Liver (tissue), 3 donors: ENCODE data around the gene TMEM131.

Experiments used
- GABPA ChIP-seq, 2 donors: IDR thresholded peaks in 1 of 2; conservative IDR thresholded peaks in 1 of 2; 2 replicates each; pipeline ENCODE4 v1.6.1; 2016; ENCODE audit warnings: antibody characterized with exemption in 2 of 2, mild to moderate bottlenecking in 1 of 2, moderate library complexity in 1 of 2
- JUND ChIP-seq, 2 donors: IDR thresholded peaks; 2 replicates each; pipeline ENCODE4 v1.6.1; 2016; ENCODE audit warnings: antibody characterized with exemption in 2 of 2
- RAD21 ChIP-seq, 2 donors: IDR thresholded peaks; 2 replicates each; pipeline ENCODE4 v1.6.1; 2016; ENCODE audit warnings: antibody characterized with exemption in 2 of 2, mild to moderate bottlenecking in 2 of 2
- TAF1 ChIP-seq: conservative IDR thresholded peaks from 2 replicates; pipeline ENCODE4 v1.6.1; 2016; ENCODE audit warnings: antibody characterized with exemption, mild to moderate bottlenecking
- YY1 ChIP-seq: IDR thresholded peaks from 2 replicates; pipeline ENCODE4 v1.6.1; 2016; ENCODE audit warnings: antibody characterized with exemption, mild to moderate bottlenecking
- TF ChIP-seq, protein P1 (sequence below): fragments of 150-350 bp; IDR thresholded peaks from 2 replicates; pipeline ENCODE4 v1.5.1; 2017; ENCODE audit warnings: improper control_type of control experiment, low read depth, low read length; ENCODE audit not compliant: missing input control
- TF ChIP-seq, protein P2 (sequence below): IDR thresholded peaks from 2 replicates; pipeline ENCODE4 v1.6.1; 2016; ENCODE audit warnings: antibody characterized with exemption, mild to moderate bottlenecking
- TF ChIP-seq, protein P3 (sequence below): IDR thresholded peaks from 2 replicates; pipeline ENCODE4 v1.6.1; 2016; ENCODE audit warnings: antibody characterized with exemption
- donor health status: healthy.
- donor health status: healthy.

DNA sequence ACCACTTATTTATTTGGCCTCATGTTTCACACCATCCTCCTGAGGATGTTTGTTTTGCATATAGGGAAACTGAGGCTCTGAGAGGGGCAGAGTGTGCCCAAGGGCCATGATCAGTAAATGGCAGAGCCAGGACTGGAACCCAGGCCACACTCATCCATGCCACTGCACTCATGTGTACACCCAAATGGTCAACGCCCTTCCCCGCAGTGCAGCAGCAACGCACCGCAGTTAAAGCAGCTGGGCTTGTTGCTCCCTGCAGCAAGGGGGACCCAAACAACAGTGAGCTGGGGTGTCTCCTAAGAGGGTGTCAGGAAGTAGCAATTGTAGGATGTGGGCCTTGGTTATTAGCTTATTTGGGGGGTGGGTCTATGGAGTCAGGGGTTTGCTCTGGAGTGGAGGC, 245.7 kb downstream of the TMEM131 start:
- TF ChIP-seq, protein P1, sequence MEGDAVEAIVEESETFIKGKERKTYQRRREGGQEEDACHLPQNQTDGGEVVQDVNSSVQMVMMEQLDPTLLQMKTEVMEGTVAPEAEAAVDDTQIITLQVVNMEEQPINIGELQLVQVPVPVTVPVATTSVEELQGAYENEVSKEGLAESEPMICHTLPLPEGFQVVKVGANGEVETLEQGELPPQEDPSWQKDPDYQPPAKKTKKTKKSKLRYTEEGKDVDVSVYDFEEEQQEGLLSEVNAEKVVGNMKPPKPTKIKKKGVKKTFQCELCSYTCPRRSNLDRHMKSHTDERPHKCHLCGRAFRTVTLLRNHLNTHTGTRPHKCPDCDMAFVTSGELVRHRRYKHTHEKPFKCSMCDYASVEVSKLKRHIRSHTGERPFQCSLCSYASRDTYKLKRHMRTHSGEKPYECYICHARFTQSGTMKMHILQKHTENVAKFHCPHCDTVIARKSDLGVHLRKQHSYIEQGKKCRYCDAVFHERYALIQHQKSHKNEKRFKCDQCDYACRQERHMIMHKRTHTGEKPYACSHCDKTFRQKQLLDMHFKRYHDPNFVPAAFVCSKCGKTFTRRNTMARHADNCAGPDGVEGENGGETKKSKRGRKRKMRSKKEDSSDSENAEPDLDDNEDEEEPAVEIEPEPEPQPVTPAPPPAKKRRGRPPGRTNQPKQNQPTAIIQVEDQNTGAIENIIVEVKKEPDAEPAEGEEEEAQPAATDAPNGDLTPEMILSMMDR: no peak
- TF ChIP-seq, protein P2, sequence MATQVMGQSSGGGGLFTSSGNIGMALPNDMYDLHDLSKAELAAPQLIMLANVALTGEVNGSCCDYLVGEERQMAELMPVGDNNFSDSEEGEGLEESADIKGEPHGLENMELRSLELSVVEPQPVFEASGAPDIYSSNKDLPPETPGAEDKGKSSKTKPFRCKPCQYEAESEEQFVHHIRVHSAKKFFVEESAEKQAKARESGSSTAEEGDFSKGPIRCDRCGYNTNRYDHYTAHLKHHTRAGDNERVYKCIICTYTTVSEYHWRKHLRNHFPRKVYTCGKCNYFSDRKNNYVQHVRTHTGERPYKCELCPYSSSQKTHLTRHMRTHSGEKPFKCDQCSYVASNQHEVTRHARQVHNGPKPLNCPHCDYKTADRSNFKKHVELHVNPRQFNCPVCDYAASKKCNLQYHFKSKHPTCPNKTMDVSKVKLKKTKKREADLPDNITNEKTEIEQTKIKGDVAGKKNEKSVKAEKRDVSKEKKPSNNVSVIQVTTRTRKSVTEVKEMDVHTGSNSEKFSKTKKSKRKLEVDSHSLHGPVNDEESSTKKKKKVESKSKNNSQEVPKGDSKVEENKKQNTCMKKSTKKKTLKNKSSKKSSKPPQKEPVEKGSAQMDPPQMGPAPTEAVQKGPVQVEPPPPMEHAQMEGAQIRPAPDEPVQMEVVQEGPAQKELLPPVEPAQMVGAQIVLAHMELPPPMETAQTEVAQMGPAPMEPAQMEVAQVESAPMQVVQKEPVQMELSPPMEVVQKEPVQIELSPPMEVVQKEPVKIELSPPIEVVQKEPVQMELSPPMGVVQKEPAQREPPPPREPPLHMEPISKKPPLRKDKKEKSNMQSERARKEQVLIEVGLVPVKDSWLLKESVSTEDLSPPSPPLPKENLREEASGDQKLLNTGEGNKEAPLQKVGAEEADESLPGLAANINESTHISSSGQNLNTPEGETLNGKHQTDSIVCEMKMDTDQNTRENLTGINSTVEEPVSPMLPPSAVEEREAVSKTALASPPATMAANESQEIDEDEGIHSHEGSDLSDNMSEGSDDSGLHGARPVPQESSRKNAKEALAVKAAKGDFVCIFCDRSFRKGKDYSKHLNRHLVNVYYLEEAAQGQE: no peak
- TF ChIP-seq YY1 (no peak), JUND (IDR thresholded peaks at IDR 0.05) (no peak), RAD21 (IDR thresholded peaks at IDR 0.05) (no peak), TAF1 (no peak), GABPA (IDR thresholded peaks at IDR 0.05 in 1 of 2, conservative IDR thresholded peaks at IDR 0.05 in 1 of 2) (no peak)
- TF ChIP-seq, protein P3, sequence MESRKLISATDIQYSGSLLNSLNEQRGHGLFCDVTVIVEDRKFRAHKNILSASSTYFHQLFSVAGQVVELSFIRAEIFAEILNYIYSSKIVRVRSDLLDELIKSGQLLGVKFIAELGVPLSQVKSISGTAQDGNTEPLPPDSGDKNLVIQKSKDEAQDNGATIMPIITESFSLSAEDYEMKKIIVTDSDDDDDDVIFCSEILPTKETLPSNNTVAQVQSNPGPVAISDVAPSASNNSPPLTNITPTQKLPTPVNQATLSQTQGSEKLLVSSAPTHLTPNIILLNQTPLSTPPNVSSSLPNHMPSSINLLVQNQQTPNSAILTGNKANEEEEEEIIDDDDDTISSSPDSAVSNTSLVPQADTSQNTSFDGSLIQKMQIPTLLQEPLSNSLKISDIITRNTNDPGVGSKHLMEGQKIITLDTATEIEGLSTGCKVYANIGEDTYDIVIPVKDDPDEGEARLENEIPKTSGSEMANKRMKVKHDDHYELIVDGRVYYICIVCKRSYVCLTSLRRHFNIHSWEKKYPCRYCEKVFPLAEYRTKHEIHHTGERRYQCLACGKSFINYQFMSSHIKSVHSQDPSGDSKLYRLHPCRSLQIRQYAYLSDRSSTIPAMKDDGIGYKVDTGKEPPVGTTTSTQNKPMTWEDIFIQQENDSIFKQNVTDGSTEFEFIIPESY: no peak
